ENCODE results near the gene RPTOR.

Gene RPTOR

GRCh38 chr17:80751946-80752581, 207.4 kb downstream of the RPTOR start:
- no peak overlapping the region for H3K4me3 ChIP-seq (ENCODE audit: low read depth, low read length)
- DNase-seq (ENCODE audit: low read depth) = no peak
- TF ChIP-seq, protein P1, sequence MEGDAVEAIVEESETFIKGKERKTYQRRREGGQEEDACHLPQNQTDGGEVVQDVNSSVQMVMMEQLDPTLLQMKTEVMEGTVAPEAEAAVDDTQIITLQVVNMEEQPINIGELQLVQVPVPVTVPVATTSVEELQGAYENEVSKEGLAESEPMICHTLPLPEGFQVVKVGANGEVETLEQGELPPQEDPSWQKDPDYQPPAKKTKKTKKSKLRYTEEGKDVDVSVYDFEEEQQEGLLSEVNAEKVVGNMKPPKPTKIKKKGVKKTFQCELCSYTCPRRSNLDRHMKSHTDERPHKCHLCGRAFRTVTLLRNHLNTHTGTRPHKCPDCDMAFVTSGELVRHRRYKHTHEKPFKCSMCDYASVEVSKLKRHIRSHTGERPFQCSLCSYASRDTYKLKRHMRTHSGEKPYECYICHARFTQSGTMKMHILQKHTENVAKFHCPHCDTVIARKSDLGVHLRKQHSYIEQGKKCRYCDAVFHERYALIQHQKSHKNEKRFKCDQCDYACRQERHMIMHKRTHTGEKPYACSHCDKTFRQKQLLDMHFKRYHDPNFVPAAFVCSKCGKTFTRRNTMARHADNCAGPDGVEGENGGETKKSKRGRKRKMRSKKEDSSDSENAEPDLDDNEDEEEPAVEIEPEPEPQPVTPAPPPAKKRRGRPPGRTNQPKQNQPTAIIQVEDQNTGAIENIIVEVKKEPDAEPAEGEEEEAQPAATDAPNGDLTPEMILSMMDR (IDR thresholded peaks at IDR 0.05; ENCODE audit: control insufficient read depth, extremely low read depth, insufficient read depth) = no peak

GRCh38 chr17:80753685-80754345, 209.2 kb downstream of the RPTOR start:
- no peak overlapping the region for H3K4me3 ChIP-seq (ENCODE audit: low read depth, low read length)
- no peak for DNase-seq (ENCODE audit: low read depth)
- TF ChIP-seq, protein P1 (IDR thresholded peaks at IDR 0.05; ENCODE audit: control insufficient read depth, extremely low read depth, insufficient read depth) = no peak

DNA sequence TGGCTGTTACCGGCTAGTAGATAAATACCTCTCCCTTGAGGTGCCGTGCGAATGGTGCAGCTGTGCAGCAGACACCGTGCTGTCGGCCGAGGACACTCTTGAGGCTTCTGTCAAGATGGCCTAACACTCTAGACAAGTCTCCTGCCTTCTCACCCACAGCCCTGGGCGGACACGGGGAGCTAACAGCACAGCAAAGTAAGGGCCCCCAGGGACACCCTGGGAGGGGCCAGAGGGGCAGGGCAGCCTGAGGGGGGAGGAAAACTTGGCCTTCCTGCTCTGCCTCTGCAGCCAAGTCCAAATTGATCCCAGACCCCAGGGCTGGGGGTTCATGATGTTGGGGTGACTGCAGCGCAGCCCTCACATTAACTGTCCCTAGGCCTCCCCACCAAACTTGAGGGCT, 210.2 kb downstream of the RPTOR start:
- H3K4me3 ChIP-seq (ENCODE audit: low read depth, low read length) = no peak overlapping the region
- DNase-seq (ENCODE audit: low read depth) = no peak
- TF ChIP-seq, protein P1 (IDR thresholded peaks at IDR 0.05; ENCODE audit: control insufficient read depth, extremely low read depth, insufficient read depth) = no peak

GRCh38 chr17:80755650-80756405, 211.2 kb downstream of the RPTOR start:
- no peak for DNase-seq (ENCODE audit: low read depth)
- no peak overlapping the region for H3K4me3 ChIP-seq (ENCODE audit: low read depth, low read length)
- TF ChIP-seq, protein P1 (IDR thresholded peaks at IDR 0.05; ENCODE audit: control insufficient read depth, extremely low read depth, insufficient read depth) = no peak

DNA sequence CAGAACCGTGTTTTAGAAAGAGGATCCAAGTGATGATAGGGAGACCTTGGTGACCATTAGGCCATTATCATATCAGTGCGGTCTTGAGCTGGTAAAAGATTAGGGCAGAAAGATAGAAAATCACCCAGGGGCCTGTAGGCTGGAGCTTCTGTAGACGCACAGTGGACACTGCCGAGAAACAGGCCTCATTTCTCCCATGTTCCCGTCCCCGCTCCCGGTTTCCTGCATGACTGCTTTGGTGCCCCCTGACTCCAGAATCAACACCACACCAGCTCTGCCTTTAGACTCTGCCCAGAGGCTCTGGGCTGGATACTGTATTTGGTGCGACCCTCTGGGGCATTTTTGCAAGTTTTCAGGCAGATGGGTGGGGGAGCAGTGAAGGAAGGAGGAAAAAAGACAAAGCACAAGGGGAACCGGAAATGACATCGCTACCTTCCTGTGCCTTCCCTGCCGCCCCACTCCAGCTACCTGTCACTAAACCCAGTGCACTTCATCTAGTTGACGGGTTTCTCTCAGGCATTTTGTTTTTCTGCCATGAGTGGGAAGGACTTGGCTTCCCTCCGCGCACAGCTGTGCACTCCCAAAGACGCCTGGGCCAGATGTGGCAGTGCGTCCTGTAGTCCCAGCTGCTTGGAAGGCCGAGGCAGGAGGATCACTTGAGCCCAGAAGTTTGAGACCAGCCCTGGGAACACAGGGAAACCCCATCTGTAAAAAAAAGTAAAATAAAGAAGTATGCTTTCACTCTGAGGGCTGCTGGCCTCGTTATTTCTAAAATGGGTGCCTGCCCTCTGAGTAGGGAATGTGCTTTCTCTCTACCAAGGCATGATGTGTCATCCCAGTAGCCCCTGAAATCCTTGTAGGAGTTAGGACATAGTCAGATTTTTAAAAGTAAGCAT, 214.1 kb downstream of the RPTOR start:
- no peak for DNase-seq (ENCODE audit: low read depth)
- H3K4me3 ChIP-seq (ENCODE audit: low read depth, low read length) = no peak overlapping the region
- TF ChIP-seq, protein P1 (IDR thresholded peaks at IDR 0.05; ENCODE audit: control insufficient read depth, extremely low read depth, insufficient read depth) = no peak

DNA sequence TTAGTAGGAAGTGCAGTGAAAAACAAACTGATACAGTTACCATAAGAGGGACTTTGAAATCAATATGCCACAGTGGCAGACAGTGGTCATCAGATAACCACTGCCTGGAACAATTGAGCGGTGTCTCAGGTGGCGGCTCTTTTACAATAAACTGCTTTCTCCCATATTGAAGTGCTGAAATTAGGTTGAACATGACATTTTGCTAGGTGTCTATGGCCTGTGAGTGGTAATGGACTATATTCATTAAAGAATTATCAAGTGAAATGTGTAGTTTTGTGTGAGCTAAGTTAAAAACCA, 214.7 kb downstream of the RPTOR start:
- TF ChIP-seq, protein P1 (IDR thresholded peaks at IDR 0.05; ENCODE audit: control insufficient read depth, extremely low read depth, insufficient read depth) = no peak
- no peak for DNase-seq (ENCODE audit: low read depth)
- H3K4me3 ChIP-seq (ENCODE audit: low read depth, low read length) = no peak overlapping the region

All from LNCaP clone FGC (cell line).